ENCODE data around the gene PCDH9.

The PCDH9 gene

DNA sequence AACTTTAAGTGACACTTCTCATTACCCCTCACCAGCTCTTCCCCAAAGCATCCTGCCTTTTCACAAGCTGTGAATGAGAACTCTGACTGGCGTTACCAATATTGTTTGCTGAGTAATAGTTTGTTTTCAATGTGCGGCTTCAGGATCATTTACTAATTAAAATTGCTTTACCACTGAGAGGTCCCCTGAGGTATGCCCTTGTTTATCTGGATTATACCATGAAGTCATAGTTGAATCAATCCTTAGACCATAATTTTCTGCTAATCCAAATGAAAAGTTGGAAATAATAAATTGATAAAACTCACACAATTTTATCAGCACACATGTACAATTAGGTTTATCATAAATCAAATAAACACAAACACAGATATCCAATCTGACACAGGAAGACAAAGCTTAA, 568.8 kb downstream of the PCDH9 start:
- Histone ChIP-seq H3K36me3 (ENCODE audit: control insufficient read depth in 1 of 2, insufficient read depth in 2 of 2, low read depth in 1 of 2, low read length in 2 of 2) (no peaks in the 10 kb centered on the region), H3K79me1 (replicated peaks; ENCODE audit: low read length, poor library complexity, severe bottlenecking) (no peaks in the 10 kb centered on the region), H3K9ac (ENCODE audit: low read length) (no peak overlapping the region), H4K91ac (ENCODE audit: low read length) (no peak overlapping the region), H2BK5ac (ENCODE audit: low read depth, low read length, poor library complexity, severe bottlenecking) (no peak overlapping the region), H3K18ac (ENCODE audit: low read depth in 1 of 2, low read length in 2 of 2) (no peak overlapping the region), H2BK120ac (ENCODE audit: low read depth, low read length) (no peak overlapping the region), H3K27me3 (ENCODE audit: control insufficient read depth in 1 of 2, insufficient read depth in 1 of 2, low read length in 2 of 2) (no peaks in the 10 kb centered on the region), H2BK15ac (ENCODE audit: low read depth, poor library complexity, severe bottlenecking) (no peak overlapping the region), H3K4me3 (ENCODE audit: insufficient read depth in 1 of 2, low read depth in 1 of 2, low read length in 2 of 2) (no peak overlapping the region), H3K23ac (ENCODE audit: low read length in 2 of 2) (no peak overlapping the region), H4K8ac (ENCODE audit: low read length) (no peak overlapping the region), H3K14ac (ENCODE audit: low read length in 2 of 2) (no peak overlapping the region), H3K9me3 (ENCODE audit: control insufficient read depth, low read length) (no peaks in the 10 kb centered on the region), H2AFZ (ENCODE audit: low read depth, low read length) (no peak overlapping the region), H2BK12ac (ENCODE audit: low read length in 2 of 2) (no peak overlapping the region), H3K4ac (ENCODE audit: low read depth in 1 of 2, low read length in 2 of 2) (peak overlapping the region in 1 of 2 experiments; percentile 58), H3K4me2 (ENCODE audit: low read length, poor library complexity, severe bottlenecking) (no peak overlapping the region), H3K4me1 (ENCODE audit: control insufficient read depth, insufficient read depth, low read depth, low read length) (peaks cover 4% of the 10 kb centered on the region), H2AK5ac (ENCODE audit: low read length, severe bottlenecking) (no peak overlapping the region), H3K27ac (ENCODE audit: low read length, poor library complexity, severe bottlenecking) (no peak overlapping the region)
- no peak for DNase-seq
- no CpG with 5 or more reads among the region's 2 CpGs for WGBS

DNA sequence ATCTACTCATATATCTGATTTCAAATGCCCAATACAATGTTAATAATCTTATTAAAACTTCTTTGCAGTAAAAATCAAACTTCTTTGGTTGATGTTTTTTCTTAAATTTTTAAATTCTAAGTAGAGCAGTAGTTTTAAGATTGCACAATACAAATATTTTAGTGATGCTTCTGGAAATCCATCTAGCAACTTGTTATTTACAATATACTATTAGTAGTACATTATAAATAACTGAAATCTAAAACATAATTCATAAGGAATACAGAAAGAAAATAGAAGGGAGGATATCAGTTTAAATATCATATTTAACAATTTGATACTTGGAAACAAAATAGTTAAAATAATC, 569.7 kb downstream of the PCDH9 start:
- H2BK15ac ChIP-seq (ENCODE audit: low read depth, poor library complexity, severe bottlenecking) = no peak overlapping the region
- H3K79me1 ChIP-seq (replicated peaks; ENCODE audit: low read length, poor library complexity, severe bottlenecking) = no peaks in the 10 kb centered on the region
- no peak overlapping the region for H2AK5ac ChIP-seq (ENCODE audit: low read length, severe bottlenecking)
- no peak overlapping the region for H3K27ac ChIP-seq (ENCODE audit: low read length, poor library complexity, severe bottlenecking)
- no peaks in the 10 kb centered on the region for H3K9me3 ChIP-seq (ENCODE audit: control insufficient read depth, low read length)
- H3K9ac ChIP-seq (ENCODE audit: low read length) = no peak overlapping the region
- no peak overlapping the region for H3K4me2 ChIP-seq (ENCODE audit: low read length, poor library complexity, severe bottlenecking)
- no peak overlapping the region for H3K14ac ChIP-seq (ENCODE audit: low read length in 2 of 2)
- no peak overlapping the region for H4K8ac ChIP-seq (ENCODE audit: low read length)
- H4K91ac ChIP-seq (ENCODE audit: low read length) = no peak overlapping the region
- no peak overlapping the region for H2BK5ac ChIP-seq (ENCODE audit: low read depth, low read length, poor library complexity, severe bottlenecking)
- H2AFZ ChIP-seq (ENCODE audit: low read depth, low read length) = no peak overlapping the region
- H3K4me1 ChIP-seq (ENCODE audit: control insufficient read depth, insufficient read depth, low read depth, low read length) = peaks cover 2% of the 10 kb centered on the region
- no peak overlapping the region for H2BK12ac ChIP-seq (ENCODE audit: low read length in 2 of 2)
- H3K36me3 ChIP-seq (ENCODE audit: control insufficient read depth in 1 of 2, insufficient read depth in 2 of 2, low read depth in 1 of 2, low read length in 2 of 2) = no peaks in the 10 kb centered on the region
- no peak overlapping the region for H3K4ac ChIP-seq (ENCODE audit: low read depth in 1 of 2, low read length in 2 of 2)
- no peak for DNase-seq
- H3K18ac ChIP-seq (ENCODE audit: low read depth in 1 of 2, low read length in 2 of 2) = no peak overlapping the region
- H3K23ac ChIP-seq (ENCODE audit: low read length in 2 of 2) = no peak overlapping the region
- H3K4me3 ChIP-seq (ENCODE audit: insufficient read depth in 1 of 2, low read depth in 1 of 2, low read length in 2 of 2) = no peak overlapping the region
- no peaks in the 10 kb centered on the region for H3K27me3 ChIP-seq (ENCODE audit: control insufficient read depth in 1 of 2, insufficient read depth in 1 of 2, low read length in 2 of 2)
- H2BK120ac ChIP-seq (ENCODE audit: low read depth, low read length) = no peak overlapping the region

DNA sequence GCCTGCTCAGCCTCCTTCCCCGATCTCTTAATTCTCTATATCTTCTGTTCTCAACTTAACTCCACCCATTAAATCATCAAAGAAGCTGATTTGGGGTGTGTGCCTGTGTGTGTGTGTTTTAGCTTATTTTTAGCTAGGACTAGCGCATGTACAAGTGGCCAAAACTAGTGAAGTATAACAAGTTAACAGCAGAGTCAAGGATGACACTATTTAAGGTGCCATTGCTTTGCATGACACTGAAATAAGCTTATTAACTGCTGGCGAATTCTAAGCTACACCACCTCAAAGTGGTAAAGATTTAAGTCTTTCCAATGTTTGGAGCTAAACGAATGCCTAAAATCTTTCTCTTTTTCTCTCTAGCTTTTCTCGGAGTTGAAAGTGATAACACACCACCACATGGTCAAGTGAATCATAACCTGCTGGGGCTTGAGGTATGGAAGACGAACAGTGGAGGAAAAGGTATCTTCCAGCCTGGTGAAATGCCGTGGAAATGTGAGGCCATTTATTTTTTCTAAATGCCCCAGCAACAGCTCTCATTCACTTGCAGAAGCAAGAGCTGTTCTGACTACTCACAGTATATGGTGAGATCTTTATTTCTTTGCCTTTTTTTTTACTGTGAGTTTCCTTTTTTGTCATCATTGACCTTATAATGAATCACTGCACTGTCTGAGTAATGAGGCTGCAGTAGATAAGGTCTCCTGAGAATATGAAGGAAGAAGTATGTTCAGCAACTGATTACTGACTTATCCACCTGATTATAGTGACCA, 570.3 kb downstream of the PCDH9 start:
- Histone ChIP-seq H3K14ac (ENCODE audit: low read length in 2 of 2) (peak overlapping the region in 1 of 2 experiments; percentile 22), H3K27ac (ENCODE audit: low read length, poor library complexity, severe bottlenecking) (no peak overlapping the region), H3K4me1 (ENCODE audit: control insufficient read depth, insufficient read depth, low read depth, low read length) (peaks cover 2% of the 10 kb centered on the region), H4K91ac (ENCODE audit: low read length) (no peak overlapping the region), H4K8ac (ENCODE audit: low read length) (no peak overlapping the region), H3K36me3 (ENCODE audit: control insufficient read depth in 1 of 2, insufficient read depth in 2 of 2, low read depth in 1 of 2, low read length in 2 of 2) (no peaks in the 10 kb centered on the region), H3K79me1 (replicated peaks; ENCODE audit: low read length, poor library complexity, severe bottlenecking) (no peaks in the 10 kb centered on the region), H3K4ac (ENCODE audit: low read depth in 1 of 2, low read length in 2 of 2) (no peak overlapping the region), H3K4me2 (ENCODE audit: low read length, poor library complexity, severe bottlenecking) (no peak overlapping the region), H2AK5ac (ENCODE audit: low read length, severe bottlenecking) (no peak overlapping the region), H2AFZ (ENCODE audit: low read depth, low read length) (no peak overlapping the region), H3K18ac (ENCODE audit: low read depth in 1 of 2, low read length in 2 of 2) (peak overlapping the region in 1 of 2 experiments; percentile 45), H2BK15ac (ENCODE audit: low read depth, poor library complexity, severe bottlenecking) (no peak overlapping the region), H3K4me3 (ENCODE audit: insufficient read depth in 1 of 2, low read depth in 1 of 2, low read length in 2 of 2) (peak overlapping the region in 1 of 2 experiments; percentile 49), H2BK120ac (ENCODE audit: low read depth, low read length) (no peak overlapping the region), H2BK5ac (ENCODE audit: low read depth, low read length, poor library complexity, severe bottlenecking) (no peak overlapping the region), H3K9ac (ENCODE audit: low read length) (peak overlapping the region; percentile 77), H3K9me3 (ENCODE audit: control insufficient read depth, low read length) (no peaks in the 10 kb centered on the region), H3K27me3 (ENCODE audit: control insufficient read depth in 1 of 2, insufficient read depth in 1 of 2, low read length in 2 of 2) (no peaks in the 10 kb centered on the region), H3K23ac (ENCODE audit: low read length in 2 of 2) (no peak overlapping the region), H2BK12ac (ENCODE audit: low read length in 2 of 2) (peak overlapping the region; percentile 31 to 51)
- DNase-seq = peak; percentile 80
- WGBS = 67% methylated on average over 4 of the region's 7 CpGs

DNA sequence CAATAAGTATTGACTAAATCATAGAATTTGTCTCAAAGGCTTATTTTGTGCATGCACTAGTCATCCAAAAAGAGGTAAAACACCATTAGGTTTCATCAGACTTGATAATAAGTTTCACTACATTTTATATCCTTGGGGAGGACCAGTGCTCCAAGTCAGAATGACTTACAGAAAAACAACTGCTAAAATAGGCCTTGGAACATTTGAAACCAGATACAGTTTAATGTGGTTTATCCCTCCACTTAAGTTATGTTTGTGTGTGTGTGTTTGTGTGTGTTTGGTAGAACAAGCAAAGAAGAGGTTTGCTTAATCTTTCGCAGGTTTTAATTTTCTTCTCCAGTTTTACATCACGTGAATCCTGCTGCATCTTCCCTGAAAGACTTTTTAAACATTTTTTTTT, 570.9 kb downstream of the PCDH9 start:
- Histone ChIP-seq H3K4me1 (ENCODE audit: control insufficient read depth, insufficient read depth, low read depth, low read length) (peaks cover 2% of the 10 kb centered on the region), H3K27me3 (ENCODE audit: control insufficient read depth in 1 of 2, insufficient read depth in 1 of 2, low read length in 2 of 2) (no peaks in the 10 kb centered on the region), H3K36me3 (ENCODE audit: control insufficient read depth in 1 of 2, insufficient read depth in 2 of 2, low read depth in 1 of 2, low read length in 2 of 2) (no peaks in the 10 kb centered on the region), H2BK120ac (ENCODE audit: low read depth, low read length) (no peak overlapping the region), H3K9me3 (ENCODE audit: control insufficient read depth, low read length) (no peaks in the 10 kb centered on the region), H3K23ac (ENCODE audit: low read length in 2 of 2) (no peak overlapping the region), H3K4me3 (ENCODE audit: insufficient read depth in 1 of 2, low read depth in 1 of 2, low read length in 2 of 2) (peak overlapping the region in 1 of 2 experiments; percentile 49), H2AFZ (ENCODE audit: low read depth, low read length) (no peak overlapping the region), H3K79me1 (replicated peaks; ENCODE audit: low read length, poor library complexity, severe bottlenecking) (no peaks in the 10 kb centered on the region), H3K18ac (ENCODE audit: low read depth in 1 of 2, low read length in 2 of 2) (no peak overlapping the region), H2AK5ac (ENCODE audit: low read length, severe bottlenecking) (no peak overlapping the region), H2BK12ac (ENCODE audit: low read length in 2 of 2) (no peak overlapping the region), H3K27ac (ENCODE audit: low read length, poor library complexity, severe bottlenecking) (no peak overlapping the region), H3K9ac (ENCODE audit: low read length) (peak overlapping the region; percentile 77), H4K8ac (ENCODE audit: low read length) (no peak overlapping the region), H4K91ac (ENCODE audit: low read length) (no peak overlapping the region), H3K14ac (ENCODE audit: low read length in 2 of 2) (no peak overlapping the region), H3K4ac (ENCODE audit: low read depth in 1 of 2, low read length in 2 of 2) (no peak overlapping the region), H2BK15ac (ENCODE audit: low read depth, poor library complexity, severe bottlenecking) (no peak overlapping the region), H2BK5ac (ENCODE audit: low read depth, low read length, poor library complexity, severe bottlenecking) (no peak overlapping the region), H3K4me2 (ENCODE audit: low read length, poor library complexity, severe bottlenecking) (no peak overlapping the region)
- WGBS = 55% methylated on average over 2 of the region's 2 CpGs
- peak; percentile 46 for DNase-seq
